ENCODE results near the gene CD72.

The CD72 gene

GRCh38 chr9:35561468-35562261 is 56.5 kb downstream of the CD72 start:
- no peak for DNase-seq (ENCODE audit: low read depth, low spot score)
- no peak overlapping the region for H3K27ac ChIP-seq

GRCh38 chr9:35560625-35561337 is 57.4 kb downstream of the CD72 start:
- no peak for DNase-seq (ENCODE audit: low read depth, low spot score)
- H3K27ac ChIP-seq: no peak overlapping the region

Measured in epithelial cell of prostate (primary cell).